Measurements from ENCODE around the gene LDLRAP1. TPM values are rescaled to one million over a fixed set of nuclear protein-coding genes. Genes with fewer than 3 reads are reported as not detected.

LDLRAP1 gene
- total and polyA plus RNA-seq, 2 of the 4 experiments (the other 2 are of a cell fraction) = 4.5 to 14.4 TPM

GRCh38 chr1:25614501-25615171 is 71.2 kb downstream of the LDLRAP1 start:
- H3K9ac ChIP-seq (ENCODE audit: low read depth, low read length) = no peak overlapping the region
- H4K8ac ChIP-seq (ENCODE audit: low read depth in 2 of 2, low read length in 2 of 2) = no peak overlapping the region
- no peak overlapping the region for H2AFZ ChIP-seq (replicated peaks; ENCODE audit: low read length, poor library complexity)
- dilution Hi-C loops (cut with HindIII; ENCODE audit: low sequenced_read_pairs, unreplicated experiment) (no loop called here), in situ Hi-C loops (cut with MboI; ENCODE audit: low sequenced_read_pairs) (loop anchor here (5.0 kb wide), 1 partner anchor 178 kb away; no protein-coding TSS in a partner anchor), intact Hi-C loops (cut with micrococcal nuclease) (loop anchor here (5.0 kb wide), 1 partner anchor 53 kb away; no protein-coding TSS in a partner anchor)
- 60% methylated on average over 1 of the region's 4 CpGs; no CpG with 5 or more reads in 1 of the 2 experiments for WGBS, 2 experiments (ENCODE audit: extremely low coverage in 2 of 2, insufficient read length in 1 of 2)
- peaks cover 22% of the 10 kb centered on the region for H3K27me3 ChIP-seq (ENCODE audit: control insufficient read depth, insufficient read depth, low read length)
- H2AK5ac ChIP-seq (ENCODE audit: low read depth, low read length) = no peak overlapping the region; the same call in 1 of the 2 replicates
- H2BK120ac ChIP-seq (ENCODE audit: low read depth, low read length) = no peak overlapping the region
- H3K9me1 ChIP-seq (ENCODE audit: insufficient read depth, low read length) = no peaks in the 10 kb centered on the region
- peaks cover 9% of the 10 kb centered on the region; the same call in 1 of the 2 replicates for H4K20me1 ChIP-seq (ENCODE audit: insufficient read depth, low read length)
- H2AK9ac ChIP-seq (replicated peaks; ENCODE audit: low read depth, low read length, poor library complexity) = no peak overlapping the region
- H3K36me3 ChIP-seq (ENCODE audit: control insufficient read depth, insufficient read depth, low read length) = no peaks in the 10 kb centered on the region
- no peak overlapping the region for H3K23ac ChIP-seq (ENCODE audit: low read depth, low read length)
- no peak overlapping the region for H2BK15ac ChIP-seq (ENCODE audit: low read depth, low read length)
- H3K79me1 ChIP-seq (ENCODE audit: low read depth in 1 of 2, low read length in 2 of 2) = peaks cover 0 to 6% of the 10 kb centered on the region in 2 experiments; a peak in 2 of 4 replicates
- H2BK20ac ChIP-seq (ENCODE audit: low read depth, low read length) = no peak overlapping the region
- ChIA-PET POLR2A (ENCODE audit: unreplicated experiment) (no interaction called here), CTCF (no interaction called here)
- H3K56ac ChIP-seq (ENCODE audit: extremely low read depth, insufficient read depth, low read length) = no peak overlapping the region
- no peaks in the 10 kb centered on the region for H3K9me3 ChIP-seq (ENCODE audit: control insufficient read depth, insufficient read depth, low read length)
- H3K4me3 ChIP-seq (ENCODE audit: insufficient read depth, low read depth, low read length) = no peak overlapping the region
- no TSS peak for BruUV-seq (replicated peaks)
- no peak for ATAC-seq (ENCODE audit: low read depth)
- H4K91ac ChIP-seq (ENCODE audit: insufficient read depth, low read depth, low read length) = no peak overlapping the region
- no peak for DNase-seq
- no peak overlapping the region for H4K5ac ChIP-seq (ENCODE audit: low read depth, low read length)
- H3K4ac ChIP-seq (ENCODE audit: low read depth, low read length) = no peak overlapping the region
- H3K14ac ChIP-seq (replicated peaks; ENCODE audit: low read depth, low read length) = no peak overlapping the region
- H2BK5ac ChIP-seq (ENCODE audit: low read depth, low read length, poor library complexity, severe bottlenecking) = no peak overlapping the region
- TF ChIP-seq RAD21 (IDR thresholded peaks at IDR 0.05; ENCODE audit: low read length) (no peak), MAZ (IDR thresholded peaks at IDR 0.05; ENCODE audit: borderline replicate concordance, low read depth, low read length) (no peak), SMC3 (IDR thresholded peaks at IDR 0.05; ENCODE audit: low read depth, low read length) (no peak), ELK1 (IDR thresholded peaks at IDR 0.05; ENCODE audit: borderline replicate concordance, low read depth, low read length) (no peak), CEBPB (IDR thresholded peaks at IDR 0.05; ENCODE audit: low read depth, low read length) (no peak), RCOR1 (IDR thresholded peaks at IDR 0.05; ENCODE audit: insufficient replicate concordance, low read length) (no peak), CHD1 (IDR thresholded peaks at IDR 0.05; ENCODE audit: low read depth, low read length) (no peak), CTCF (conservative IDR thresholded peaks at IDR 0.05; ENCODE audit: low read depth, low read length) (no peak)
- peaks cover 5% of the 10 kb centered on the region; the same call in 1 of the 2 replicates for H3K4me1 ChIP-seq (ENCODE audit: control insufficient read depth, insufficient read depth, low read length)
- no peak overlapping the region for H3K4me2 ChIP-seq (ENCODE audit: low read depth, low read length)
- no peak overlapping the region for H3K27ac ChIP-seq (ENCODE audit: insufficient read depth, low read length)
- H3K18ac ChIP-seq (ENCODE audit: low read depth, low read length) = no peak overlapping the region
